HUES6 (cell line): ENCODE data around the gene RPL22.

Experiments used
- H3K27ac ChIP-seq: 2 replicates; pipeline ENCODE4 v1.7.0; 2013; ENCODE audit warnings: low read depth, mild to moderate bottlenecking, low read length, inconsistent platforms
- H3K27me3 ChIP-seq: 2 replicates; pipeline ENCODE4 v1.6.1; 2013; ENCODE audit warnings: low read length; ENCODE audit not compliant: control insufficient read depth, insufficient read depth
- H3K36me3 ChIP-seq: 2 replicates; pipeline ENCODE4 v1.6.1; 2013; ENCODE audit warnings: low read length; ENCODE audit not compliant: control insufficient read depth, insufficient read depth
- H3K4me1 ChIP-seq: 2 replicates; pipeline ENCODE4 v1.6.1; 2013; ENCODE audit warnings: low read length; ENCODE audit not compliant: control insufficient read depth, insufficient read depth
- H3K4me3 ChIP-seq: 2 replicates; pipeline ENCODE4 v1.5.1; 2013; ENCODE audit warnings: low read depth, low read length
- H3K9ac ChIP-seq: one replicate; pipeline ENCODE4 v1.6.1; 2013; ENCODE audit warnings: mild to moderate bottlenecking, low read length
- H3K9me3 ChIP-seq: 2 replicates; pipeline ENCODE4 v1.6.1; 2013; ENCODE audit warnings: low read depth, low read length; ENCODE audit not compliant: control insufficient read depth, insufficient read depth

The RPL22 gene

DNA sequence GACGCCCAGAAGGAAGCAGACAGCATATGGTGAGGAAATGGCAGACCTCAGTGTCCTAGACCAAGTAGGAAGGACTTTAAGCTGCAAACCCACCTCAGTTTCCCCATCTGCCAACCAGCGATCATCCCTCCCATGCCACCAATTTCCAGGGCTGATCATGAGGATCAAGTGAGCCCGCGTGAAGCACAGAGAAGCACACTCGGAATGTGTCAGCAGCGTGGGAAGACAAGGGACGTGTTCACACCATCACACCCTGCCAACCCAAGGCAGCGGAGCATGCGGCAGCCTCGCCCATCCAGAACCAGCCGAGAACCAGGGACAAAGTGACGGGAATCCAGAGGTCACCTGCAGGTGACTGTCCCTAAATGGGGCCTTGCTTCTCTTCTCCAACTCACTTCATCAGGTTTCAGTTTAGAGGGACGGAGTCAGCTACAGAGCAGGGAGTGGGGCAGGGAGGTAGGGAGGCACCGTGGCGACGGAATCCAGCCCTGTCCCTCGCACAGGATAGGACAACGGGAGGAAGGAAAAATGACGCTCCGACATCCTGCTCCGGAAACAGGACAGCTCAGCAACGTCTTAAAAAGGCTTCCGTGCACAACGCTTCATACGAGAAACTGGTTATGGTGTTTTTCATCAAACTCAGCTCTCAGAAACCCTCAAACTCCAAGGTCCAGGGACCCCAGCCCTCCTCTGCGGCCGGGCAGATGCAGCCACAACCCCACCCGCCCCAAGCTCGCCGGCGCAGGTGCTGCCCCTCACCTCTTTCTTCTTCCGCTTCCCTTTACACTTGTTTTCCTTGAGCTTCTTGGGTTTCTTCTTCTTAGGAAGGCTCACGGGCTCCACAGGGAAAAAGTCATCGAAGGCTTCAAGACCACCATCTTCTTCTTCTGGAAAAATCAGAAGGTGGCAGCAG lies 31.7 kb downstream of the RPL22 start:
- no peaks in the 10 kb centered on the region for H3K36me3 ChIP-seq
- peaks cover 11% of the 10 kb centered on the region; the same call in 1 of the 2 replicates for H3K27me3 ChIP-seq
- H3K9ac ChIP-seq = no peak overlapping the region
- H3K4me1 ChIP-seq = no peaks in the 10 kb centered on the region
- H3K27ac ChIP-seq = no peak overlapping the region
- no peak overlapping the region for H3K4me3 ChIP-seq
- H3K9me3 ChIP-seq = no peaks in the 10 kb centered on the region

DNA sequence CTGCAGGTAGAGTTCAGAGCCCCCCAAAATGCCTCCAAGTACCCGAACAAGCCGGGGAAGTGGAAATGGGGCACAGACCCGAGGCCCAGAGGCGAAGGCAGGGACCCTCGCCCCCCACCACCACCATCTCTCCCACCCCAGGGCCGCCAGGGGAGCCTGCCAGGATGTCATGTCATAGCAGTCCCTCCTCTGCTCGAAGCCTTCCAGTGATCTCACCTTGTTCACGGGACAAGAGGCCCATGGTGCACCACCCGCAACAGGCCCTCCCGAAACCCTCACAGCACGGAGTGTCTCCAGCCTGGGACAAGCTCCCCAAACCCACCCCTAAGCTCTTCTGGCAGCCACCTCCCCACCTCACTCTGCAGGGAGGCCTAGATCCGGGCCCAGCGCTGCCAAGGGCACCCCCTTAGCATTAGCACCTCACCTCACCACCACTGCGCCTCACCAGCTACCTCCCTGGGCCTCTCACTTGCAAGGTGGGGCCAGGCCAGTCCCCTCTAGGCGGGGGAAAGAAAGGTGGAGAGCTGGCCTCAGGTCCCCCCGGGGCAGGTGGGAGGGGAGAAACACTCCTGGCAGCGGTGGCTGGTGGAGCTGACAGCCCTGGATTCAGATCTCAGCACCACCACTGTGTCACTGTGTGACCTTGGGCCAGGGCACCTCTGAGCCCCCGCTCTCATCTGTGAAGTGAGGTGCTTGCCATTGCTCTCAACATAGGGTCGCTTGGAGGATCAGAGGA lies 32.6 kb downstream of the RPL22 start:
- H3K4me1 ChIP-seq = peaks cover 5% of the 10 kb centered on the region; the same call in 1 of the 2 replicates
- peaks cover 11% of the 10 kb centered on the region; the same call in 1 of the 2 replicates for H3K27me3 ChIP-seq
- H3K9ac ChIP-seq = no peak overlapping the region
- no peaks in the 10 kb centered on the region for H3K36me3 ChIP-seq
- no peak overlapping the region for H3K4me3 ChIP-seq
- H3K9me3 ChIP-seq = no peaks in the 10 kb centered on the region
- H3K27ac ChIP-seq = no peak overlapping the region

DNA sequence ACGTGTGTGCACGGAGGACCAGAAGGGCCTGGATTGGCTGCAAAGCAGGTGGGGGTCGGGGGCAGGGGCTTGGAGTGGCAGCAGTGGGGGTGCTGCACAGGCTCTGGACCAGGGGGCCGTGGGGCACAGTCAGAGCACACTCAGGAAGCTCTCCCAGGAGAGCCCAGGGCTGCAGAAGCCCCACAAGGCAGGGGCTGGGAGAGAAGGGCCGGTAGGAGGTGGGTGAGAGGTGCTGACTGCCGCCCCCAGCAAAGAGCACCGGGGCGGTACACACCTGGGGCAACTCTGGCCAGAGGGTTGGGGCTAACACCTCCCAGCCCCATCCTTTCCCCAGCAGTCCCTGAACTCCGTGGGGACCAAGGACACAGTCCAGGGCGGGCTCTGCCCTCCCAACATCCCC lies 33.2 kb downstream of the RPL22 start:
- Histone ChIP-seq H3K4me1 (peaks cover 10% of the 10 kb centered on the region; the same call in 1 of the 2 replicates), H3K4me3 (no peak overlapping the region), H3K9me3 (no peaks in the 10 kb centered on the region), H3K9ac (no peak overlapping the region), H3K27ac (no peak overlapping the region), H3K36me3 (no peaks in the 10 kb centered on the region), H3K27me3 (peaks cover 11% of the 10 kb centered on the region; the same call in 1 of the 2 replicates)

DNA sequence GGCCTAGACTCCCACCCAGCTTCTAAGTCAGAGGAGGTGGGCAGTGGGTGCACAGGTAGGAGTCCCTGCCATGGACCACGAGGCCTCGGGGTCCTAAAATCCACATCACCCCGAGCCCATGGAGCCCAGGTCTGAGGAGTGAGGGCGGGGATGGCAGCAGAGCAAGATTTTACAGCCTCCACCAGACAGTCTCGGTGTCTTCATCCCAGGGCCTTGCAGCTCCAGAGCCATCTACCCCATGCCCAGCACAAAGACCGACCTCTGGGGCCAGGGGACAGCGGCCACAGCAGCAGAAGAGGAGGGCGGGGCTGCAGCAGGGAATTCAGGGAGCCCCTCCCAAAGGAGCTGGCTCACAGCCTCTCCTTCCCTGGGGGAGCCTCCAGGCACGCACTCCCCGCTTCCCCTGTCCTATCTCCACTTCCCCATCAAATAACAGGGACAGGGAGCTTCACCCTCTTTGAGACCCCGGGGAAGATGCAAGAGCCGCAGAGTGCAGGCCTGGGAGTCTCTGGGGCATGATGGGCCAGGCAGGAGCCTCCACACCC lies 33.9 kb downstream of the RPL22 start:
- Histone ChIP-seq H3K9ac (no peak overlapping the region), H3K36me3 (no peaks in the 10 kb centered on the region), H3K9me3 (no peaks in the 10 kb centered on the region), H3K27me3 (peaks cover 14% of the 10 kb centered on the region; the same call in 1 of the 2 replicates), H3K4me1 (peaks cover 10% of the 10 kb centered on the region; the same call in 1 of the 2 replicates), H3K4me3 (no peak overlapping the region), H3K27ac (no peak overlapping the region)

DNA sequence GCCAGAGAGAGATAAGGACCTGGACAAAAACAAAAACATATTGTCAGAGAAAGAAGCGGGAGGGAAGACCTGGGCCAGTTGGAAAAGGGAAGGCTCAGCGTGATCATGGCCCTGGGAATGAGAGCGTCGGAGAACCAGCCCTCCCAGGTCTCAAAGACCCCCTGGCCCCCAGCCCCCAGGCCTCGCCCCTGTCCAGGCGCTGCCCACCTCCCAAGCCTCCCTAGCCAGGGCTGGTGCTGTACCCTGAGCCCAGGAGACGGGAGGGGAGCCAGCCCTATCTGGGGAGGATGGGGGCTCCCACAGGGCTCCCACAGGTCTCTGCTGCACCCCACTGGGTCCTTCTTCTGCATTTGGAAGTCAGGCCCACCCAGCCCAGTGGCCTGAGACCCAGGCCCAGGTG lies 34.4 kb downstream of the RPL22 start:
- no peaks in the 10 kb centered on the region for H3K36me3 ChIP-seq
- H3K4me1 ChIP-seq = peaks cover 10% of the 10 kb centered on the region; the same call in 1 of the 2 replicates
- no peak overlapping the region for H3K9ac ChIP-seq
- H3K27me3 ChIP-seq = peaks cover 16% of the 10 kb centered on the region; the same call in 1 of the 2 replicates
- H3K4me3 ChIP-seq = no peak overlapping the region
- H3K27ac ChIP-seq = no peak overlapping the region
- no peaks in the 10 kb centered on the region for H3K9me3 ChIP-seq

DNA sequence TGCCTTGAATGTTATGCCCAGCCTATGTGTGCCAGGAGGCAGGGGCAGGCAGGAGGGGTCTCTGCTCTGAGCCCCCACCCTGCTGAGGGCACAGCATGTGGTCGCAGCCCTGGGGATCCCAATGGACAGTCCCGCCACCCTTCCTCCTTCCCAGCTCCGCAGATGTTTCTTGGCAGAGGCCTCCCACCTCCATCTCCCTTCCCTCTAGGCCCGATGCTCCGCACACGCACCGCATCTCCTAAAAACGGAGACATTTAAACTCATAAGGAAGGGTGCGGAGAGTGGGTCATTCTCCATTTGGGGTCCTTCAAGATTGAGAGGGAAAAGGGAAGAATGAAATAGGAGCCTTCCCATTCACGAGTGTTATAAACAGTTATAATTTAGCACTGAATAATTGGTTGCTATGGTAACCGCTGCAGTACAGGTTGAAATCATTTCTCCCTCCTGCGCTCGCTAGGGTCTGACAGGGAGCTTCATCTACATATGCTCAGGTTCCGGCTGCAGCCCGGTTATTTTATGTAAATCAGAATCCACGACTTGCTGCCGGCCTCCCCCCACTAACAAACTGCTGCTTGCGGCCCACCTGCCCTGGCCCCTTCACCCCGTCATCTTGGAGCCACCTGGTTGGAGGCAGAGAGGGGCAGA lies 35.3 kb downstream of the RPL22 start:
- no peak overlapping the region for H3K27ac ChIP-seq
- H3K4me3 ChIP-seq = no peak overlapping the region
- H3K9ac ChIP-seq = no peak overlapping the region
- no peaks in the 10 kb centered on the region for H3K36me3 ChIP-seq
- H3K27me3 ChIP-seq = peaks cover 18% of the 10 kb centered on the region; the same call in 1 of the 2 replicates
- peaks cover 10% of the 10 kb centered on the region; the same call in 1 of the 2 replicates for H3K4me1 ChIP-seq
- no peaks in the 10 kb centered on the region for H3K9me3 ChIP-seq

DNA sequence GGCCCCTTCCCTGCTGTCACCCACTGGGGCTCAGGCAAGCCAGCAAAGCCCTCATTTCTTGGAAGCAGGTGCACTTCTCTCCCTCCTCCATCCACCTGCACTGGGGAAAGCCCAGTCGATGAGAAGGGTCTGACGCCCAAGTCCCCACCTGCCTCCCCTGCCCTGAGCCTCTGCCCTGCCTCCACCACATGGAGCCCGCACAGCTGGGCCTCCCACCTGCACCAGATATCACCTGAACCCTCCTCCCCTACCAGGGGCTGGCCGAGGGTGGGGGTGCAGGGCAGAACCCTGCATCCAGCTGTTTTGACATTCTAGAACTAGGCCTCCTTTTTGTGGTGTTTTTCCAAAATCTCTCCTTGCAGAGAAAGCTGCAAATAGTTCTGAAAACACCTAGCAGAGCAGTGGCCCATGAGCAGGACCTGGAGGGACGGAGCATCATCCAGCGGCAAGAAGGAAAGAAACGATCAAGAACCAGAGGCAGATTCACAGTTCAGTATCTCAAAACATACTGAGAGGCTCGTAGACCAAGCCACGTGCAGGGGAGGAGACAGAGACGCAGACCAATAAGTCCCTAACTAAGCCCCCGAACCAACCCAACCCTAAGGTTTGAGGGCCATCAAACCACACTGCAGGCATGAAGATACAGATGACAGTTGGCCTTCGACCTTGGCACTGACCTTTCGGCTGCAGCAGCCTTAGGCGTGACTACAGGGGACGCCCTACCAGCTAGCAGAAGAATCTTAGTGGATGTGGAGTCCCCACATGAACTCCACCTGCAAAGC lies 36.0 kb downstream of the RPL22 start:
- Histone ChIP-seq H3K9me3 (no peaks in the 10 kb centered on the region), H3K36me3 (no peaks in the 10 kb centered on the region), H3K9ac (no peak overlapping the region), H3K4me3 (no peak overlapping the region), H3K27me3 (peaks cover 17% of the 10 kb centered on the region; the same call in 1 of the 2 replicates), H3K27ac (no peak overlapping the region), H3K4me1 (peaks cover 11% of the 10 kb centered on the region; the same call in 1 of the 2 replicates)

DNA sequence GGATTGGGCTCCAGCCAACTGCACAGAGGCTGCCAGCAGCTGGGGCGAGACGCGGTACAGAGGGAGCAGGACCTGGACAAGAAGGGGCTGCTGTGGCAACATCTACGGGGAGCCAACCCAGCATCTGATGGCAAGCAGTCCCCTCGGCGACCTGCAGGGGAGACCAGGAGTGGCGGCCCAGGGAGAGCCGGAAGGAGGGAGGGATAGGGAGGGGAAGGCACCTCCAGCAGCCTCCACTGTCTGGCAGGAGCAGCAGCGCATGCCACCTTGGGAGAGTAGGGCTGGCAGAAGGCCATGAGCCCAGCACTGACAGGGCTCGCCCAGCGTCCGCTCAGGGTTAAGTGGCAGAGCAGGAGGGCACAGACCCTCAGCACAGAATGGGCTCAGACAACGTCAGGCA lies 36.6 kb downstream of the RPL22 start:
- H3K27me3 ChIP-seq = peaks cover 13% of the 10 kb centered on the region; the same call in 1 of the 2 replicates
- no peaks in the 10 kb centered on the region for H3K9me3 ChIP-seq
- H3K9ac ChIP-seq = no peak overlapping the region
- no peaks in the 10 kb centered on the region for H3K36me3 ChIP-seq
- no peak overlapping the region for H3K4me3 ChIP-seq
- no peak overlapping the region for H3K27ac ChIP-seq
- peaks cover 17% of the 10 kb centered on the region for H3K4me1 ChIP-seq

DNA sequence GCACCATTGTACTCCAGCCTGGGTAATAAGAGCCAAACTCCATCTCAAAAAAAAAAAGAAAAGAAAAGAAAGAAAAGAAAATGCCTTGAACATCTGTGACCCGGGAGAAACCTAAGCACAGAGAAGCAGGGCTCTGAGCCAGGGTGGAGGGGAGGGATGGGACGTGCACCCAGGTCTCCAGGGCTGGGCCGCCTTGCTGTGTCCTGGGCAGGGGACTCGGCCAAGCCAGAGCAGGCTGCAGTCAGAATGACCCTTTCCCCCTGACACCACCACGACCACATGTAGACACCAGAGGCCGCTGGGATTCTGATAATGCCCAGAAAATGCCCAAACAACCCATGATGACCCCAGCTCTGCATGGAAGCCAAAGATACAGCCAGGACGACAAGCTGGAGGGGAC lies 37.1 kb downstream of the RPL22 start:
- Histone ChIP-seq H3K27me3 (peaks cover 9% of the 10 kb centered on the region; the same call in 1 of the 2 replicates), H3K4me1 (peaks cover 21% of the 10 kb centered on the region), H3K4me3 (no peak overlapping the region), H3K9me3 (no peaks in the 10 kb centered on the region), H3K9ac (no peak overlapping the region), H3K36me3 (no peaks in the 10 kb centered on the region), H3K27ac (no peak overlapping the region)

DNA sequence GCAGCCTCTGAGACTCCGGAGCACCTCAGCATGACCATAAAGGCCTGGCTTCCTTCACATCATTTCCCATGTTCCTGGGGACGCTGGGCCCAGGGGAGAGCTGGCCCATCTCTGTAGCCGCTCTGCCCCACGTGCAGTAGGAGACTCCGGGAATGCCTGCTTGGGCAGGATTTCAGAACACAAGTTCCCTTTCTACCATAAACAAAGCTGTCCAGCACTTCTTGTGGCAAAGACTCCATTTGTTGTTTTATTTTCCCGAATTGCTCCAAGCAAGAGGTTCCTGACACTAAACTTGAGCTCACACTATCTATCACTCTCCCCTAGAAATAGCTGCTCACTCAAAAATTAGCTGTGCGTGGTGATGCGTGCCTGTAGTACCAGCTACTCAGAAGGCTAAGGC lies 41.2 kb downstream of the RPL22 start:
- no peak overlapping the region for H3K27ac ChIP-seq
- peaks cover 7% of the 10 kb centered on the region; the same call in 1 of the 2 replicates for H3K27me3 ChIP-seq
- H3K9me3 ChIP-seq = no peaks in the 10 kb centered on the region
- H3K36me3 ChIP-seq = no peaks in the 10 kb centered on the region
- no peak overlapping the region for H3K4me3 ChIP-seq
- peaks cover 28% of the 10 kb centered on the region for H3K4me1 ChIP-seq
- peak overlapping the region; percentile 38 for H3K9ac ChIP-seq
